ENCODE measurements around the gene ST14. TPM values are rescaled to one million over a fixed set of nuclear protein-coding genes. Genes with fewer than 3 reads are reported as not detected.

The ST14 gene
- polyA plus RNA-seq, 3 donors = 13.3 to 36.0 (median 23.6) TPM

GRCh38 chr11:130216221-130216550, 56.6 kb downstream of the ST14 start:
- H3K4me2 ChIP-seq (replicated peaks; ENCODE audit: extremely low read depth, low read length, poor library complexity, severe bottlenecking) = no peak overlapping the region
- no peaks in the 10 kb centered on the region for H3K79me2 ChIP-seq (ENCODE audit: insufficient read depth, low read length)
- Mint-ChIP-seq H3K36me3 (peaks cover 7 to 10% of the 10 kb centered on the region in 2 donors), H3K4me3 (no peak overlapping the region), H3K27me3 (ENCODE audit: low read depth in 3 of 3) (peaks cover 2 to 6% (median 3%) of the 10 kb centered on the region in 3 donors), H3K4me1 (peaks cover 2% of the 10 kb centered on the region), H3K27ac (no peak overlapping the region), H3K9me3 (peaks cover 0 to 4% (median 0%) of the 10 kb centered on the region in 7 donors)
- DNase-seq = no peak
- H3K27me3 ChIP-seq (ENCODE audit: control insufficient read depth in 2 of 2, insufficient read depth in 2 of 2, low read length in 2 of 2) = no peaks in the 10 kb centered on the region
- H3K4me3 ChIP-seq (replicated peaks in 1 of 3; ENCODE audit: low read depth in 2 of 3, low read length in 3 of 3) = no peak overlapping the region
- peaks cover 4% of the 10 kb centered on the region for H4K20me1 ChIP-seq (ENCODE audit: insufficient read depth, low read length)
- H3K9me3 ChIP-seq (replicated peaks in 1 of 2; ENCODE audit: control insufficient read depth in 1 of 2, insufficient read depth in 1 of 2, low read length in 2 of 2) = no peaks in the 10 kb centered on the region
- no CpG with 5 or more reads among the region's 4 CpGs for WGBS (ENCODE audit: insufficient coverage)
- H3K36me3 ChIP-seq (replicated peaks in 1 of 2; ENCODE audit: control insufficient read depth in 1 of 2, insufficient read depth in 2 of 2, low read length in 2 of 2) = peaks cover 0 to 3% of the 10 kb centered on the region in 2 donors
- H3K4me1 ChIP-seq (ENCODE audit: control insufficient read depth in 1 of 2, insufficient read depth in 2 of 2, low read length in 2 of 2) = peaks cover 3 to 6% of the 10 kb centered on the region in 2 donors
- intact Hi-C loops (cut with micrococcal nuclease) = no loop called here
- no peak overlapping the region for H2AFZ ChIP-seq (ENCODE audit: insufficient read depth, low read depth, low read length, poor library complexity, severe bottlenecking)
- H3K9ac ChIP-seq (ENCODE audit: insufficient read depth, low read length, poor library complexity, severe bottlenecking) = no peak overlapping the region
- no peak overlapping the region for H3K27ac ChIP-seq (ENCODE audit: low read depth in 1 of 2, low read length in 2 of 2)
- no peak for TF ChIP-seq CTCF (IDR thresholded peaks at IDR 0.05)

- no peak overlapping the region for H3K4me2 ChIP-seq (replicated peaks; ENCODE audit: extremely low read depth, low read length, poor library complexity, severe bottlenecking)
- H3K27ac ChIP-seq (ENCODE audit: low read depth in 1 of 2, low read length in 2 of 2) = no peak overlapping the region
- TF ChIP-seq CTCF (IDR thresholded peaks at IDR 0.05) = no peak
- no peaks in the 10 kb centered on the region for H3K27me3 ChIP-seq (ENCODE audit: control insufficient read depth in 2 of 2, insufficient read depth in 2 of 2, low read length in 2 of 2)
- H3K4me3 Mint-ChIP-seq = no peak overlapping the region
- no peak for DNase-seq
- intact Hi-C loops (cut with micrococcal nuclease) = no loop called here
- H3K4me1 ChIP-seq (ENCODE audit: control insufficient read depth in 1 of 2, insufficient read depth in 2 of 2, low read length in 2 of 2) = peaks cover 3 to 6% of the 10 kb centered on the region in 2 donors
- H3K4me3 ChIP-seq (replicated peaks in 1 of 3; ENCODE audit: low read depth in 2 of 3, low read length in 3 of 3) = no peak overlapping the region
- no peaks in the 10 kb centered on the region for H3K79me2 ChIP-seq (ENCODE audit: insufficient read depth, low read length)
- peaks cover 4% of the 10 kb centered on the region for H4K20me1 ChIP-seq (ENCODE audit: insufficient read depth, low read length)
- H3K9me3 Mint-ChIP-seq = peaks cover 0 to 4% (median 0%) of the 10 kb centered on the region in 7 donors
- H3K9ac ChIP-seq (ENCODE audit: insufficient read depth, low read length, poor library complexity, severe bottlenecking) = no peak overlapping the region
- H3K36me3 Mint-ChIP-seq = peaks cover 5 to 7% of the 10 kb centered on the region in 2 donors
- no peaks in the 10 kb centered on the region for H3K36me3 ChIP-seq (replicated peaks in 1 of 2; ENCODE audit: control insufficient read depth in 1 of 2, insufficient read depth in 2 of 2, low read length in 2 of 2)
- H3K4me1 Mint-ChIP-seq = peaks cover 2% of the 10 kb centered on the region
- H3K27me3 Mint-ChIP-seq (ENCODE audit: low read depth in 3 of 3) = peaks cover 2 to 6% (median 3%) of the 10 kb centered on the region in 3 donors
- 91% methylated on average over 17 of the region's 17 CpGs for WGBS (ENCODE audit: insufficient coverage)
- H3K27ac Mint-ChIP-seq = no peak overlapping the region
- no peak overlapping the region for H2AFZ ChIP-seq (ENCODE audit: insufficient read depth, low read depth, low read length, poor library complexity, severe bottlenecking)
- H3K9me3 ChIP-seq (replicated peaks in 1 of 2; ENCODE audit: control insufficient read depth in 1 of 2, insufficient read depth in 1 of 2, low read length in 2 of 2) = no peaks in the 10 kb centered on the region
These were observed 57.1 kb downstream of the ST14 start for GRCh38 chr11:130216591-130217132.

All from CD14-positive monocyte (primary cell).